COLO829 (cell line): ENCODE measurements around the gene AGBL3.
A peak's percentile ranks its signal among the peaks of the same experiment; 100 is the strongest.

ENCODE experiments used
- DNase-seq: peaks from one replicate; pipeline ENCODE4 v3.0.0; 2012; ENCODE audit warnings: low spot score

The AGBL3 gene

DNA sequence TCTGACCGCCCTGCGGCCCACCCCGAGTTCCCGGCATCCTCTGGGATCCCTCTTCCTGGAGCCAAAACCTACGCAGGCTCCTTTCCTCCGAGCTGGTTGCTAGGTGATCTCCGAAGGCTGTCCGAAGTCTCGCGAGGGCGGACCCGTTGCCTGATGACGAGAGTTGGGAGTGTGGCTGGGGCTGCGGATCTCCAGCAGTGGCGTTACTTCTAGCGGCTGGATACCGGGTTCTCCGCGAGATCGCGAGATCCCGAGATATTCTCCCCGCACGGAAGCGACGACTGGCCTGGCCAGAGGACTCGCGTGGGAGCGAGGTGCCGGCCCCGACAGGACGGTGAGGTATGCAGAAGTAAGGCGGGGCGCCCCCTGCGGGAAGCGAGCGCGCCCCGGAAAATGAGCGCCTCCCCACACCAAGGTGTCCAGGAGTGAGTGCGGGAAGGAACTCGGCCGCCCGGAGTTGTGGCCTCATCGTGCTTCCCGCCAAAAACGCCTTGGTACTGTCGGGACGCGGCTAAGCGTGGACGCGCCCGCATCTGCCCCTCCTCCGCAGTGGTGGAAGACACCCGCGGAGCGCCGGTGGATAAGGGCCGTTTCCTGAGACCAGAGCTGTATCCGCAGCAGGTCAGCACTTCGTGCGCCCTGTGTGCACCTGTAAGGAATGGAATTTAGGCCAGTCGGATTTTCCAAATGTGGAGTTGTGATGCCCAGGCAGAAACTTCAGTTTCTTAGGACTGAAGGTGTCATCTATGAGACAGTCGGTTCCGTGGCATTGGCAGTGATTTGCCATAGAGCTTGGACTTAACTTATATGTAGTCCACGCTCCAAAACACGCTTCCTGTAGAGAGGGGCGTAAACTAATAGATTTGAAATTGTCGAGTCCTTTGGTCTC lies at the start of gene AGBL3:
AGBL3 (plus strand) TSS at position 146 of the 889 bp plus-strand sequence. CDS start 1,426 bp downstream, outside the sequence.
- DNase-seq: peak; percentile 100

- peak; percentile 64 for DNase-seq
Measured at GRCh38 chr7:134936893-134937510, 49.3 kb upstream of the AGBL3 start.

- DNase-seq: no peak
Measured at GRCh38 chr7:134938141-134938540, 48.2 kb upstream of the AGBL3 start.

- DNase-seq: no peak
Measured at GRCh38 chr7:134939136-134939535, 47.2 kb upstream of the AGBL3 start.

GRCh38 chr7:134940729-134941128 lies 45.6 kb upstream of the AGBL3 start:
- DNase-seq: no peak

- DNase-seq: no peak
Measured at GRCh38 chr7:134941185-134941900, 45.0 kb upstream of the AGBL3 start.

GRCh38 chr7:134941952-134942351 lies 44.4 kb upstream of the AGBL3 start:
- no peak for DNase-seq

DNA sequence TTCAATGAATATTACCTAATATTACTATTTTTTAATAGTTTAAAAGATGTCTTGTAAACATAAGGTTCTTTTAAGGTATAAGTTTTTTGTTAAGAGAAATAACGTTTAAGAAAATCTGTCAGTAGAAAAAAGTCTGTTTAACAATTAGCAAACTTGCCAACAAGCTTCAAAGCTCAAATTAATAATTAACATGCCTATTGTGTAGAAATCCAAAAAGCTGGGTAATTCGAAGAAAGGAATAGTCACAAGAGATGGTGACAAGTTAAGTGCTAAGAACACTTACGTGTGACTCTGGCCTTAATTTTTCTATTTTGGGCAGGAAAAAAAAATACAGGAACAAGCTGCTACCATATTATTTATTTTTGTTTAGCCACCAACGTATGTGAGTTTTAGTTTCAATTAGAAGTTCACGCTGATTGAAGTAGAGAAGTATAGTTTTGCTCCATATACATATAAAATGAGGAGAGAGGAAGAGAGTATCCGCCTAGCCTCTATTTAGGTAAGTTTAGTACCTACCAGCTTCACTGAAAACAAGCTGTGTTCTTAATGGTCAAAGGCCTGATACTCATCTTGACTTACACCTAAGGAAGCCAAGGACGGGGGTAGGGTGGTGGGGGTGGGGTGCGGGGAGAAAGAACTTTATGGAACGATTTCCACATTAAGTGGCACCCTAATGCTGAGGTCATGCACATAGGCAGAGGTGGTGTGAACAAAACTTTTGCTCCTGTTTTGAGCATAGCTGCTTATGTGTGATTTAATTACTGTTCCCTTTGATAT lies 43.4 kb upstream of the AGBL3 start:
- no peak for DNase-seq

DNA sequence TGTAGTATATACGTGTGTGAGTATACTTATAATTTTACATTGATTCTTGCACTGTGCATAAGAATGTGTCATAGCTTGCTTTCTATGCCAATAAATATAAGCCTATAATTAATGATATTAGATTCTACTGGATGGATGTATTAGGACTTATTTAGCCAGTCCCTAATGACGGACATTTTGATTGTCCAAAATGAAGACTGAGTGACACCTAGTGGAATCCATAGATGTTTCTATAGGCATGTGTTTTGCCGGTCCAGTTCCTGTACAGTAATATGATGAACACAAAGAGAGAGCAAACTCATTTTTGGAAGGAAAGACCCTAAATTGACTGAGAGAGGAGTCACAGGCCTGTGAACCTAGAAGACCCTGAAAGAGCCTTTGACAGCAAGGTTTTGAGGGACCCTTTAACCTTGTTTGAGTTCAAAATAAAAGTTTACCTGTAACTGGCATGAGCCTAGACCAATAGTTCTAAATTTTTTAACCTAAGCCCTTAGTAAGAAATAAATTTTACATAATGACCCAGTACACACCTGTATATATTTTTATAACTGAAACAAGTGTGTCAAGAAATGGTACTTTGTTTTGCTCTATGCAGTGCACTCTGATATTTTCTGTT lies 42.4 kb upstream of the AGBL3 start:
- peak; percentile 79 for DNase-seq

DNA sequence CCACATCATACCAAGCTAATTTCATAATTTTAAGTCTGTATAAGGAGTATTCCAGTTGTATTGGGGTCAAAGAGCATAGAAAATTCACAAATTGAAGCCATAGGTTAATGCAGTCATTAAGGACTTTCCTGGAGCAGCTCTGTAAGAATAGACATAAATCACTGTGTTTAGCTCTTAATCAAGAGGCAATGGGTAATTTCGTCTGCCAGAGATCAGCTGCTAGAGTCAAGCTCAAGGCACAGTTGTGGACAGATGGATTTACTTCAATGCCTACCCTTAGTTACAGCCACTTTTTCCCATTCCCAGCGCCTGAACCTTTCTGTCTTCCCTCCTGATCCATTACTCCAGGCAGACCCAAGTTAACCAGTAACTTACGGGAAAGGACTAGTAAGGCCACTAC lies 40.6 kb upstream of the AGBL3 start:
- DNase-seq: no peak

- DNase-seq: peak; percentile 62
Measured at GRCh38 chr7:134946260-134946659, 40.0 kb upstream of the AGBL3 start.

GRCh38 chr7:134947329-134947728 lies 39.0 kb upstream of the AGBL3 start:
- no peak for DNase-seq

DNA sequence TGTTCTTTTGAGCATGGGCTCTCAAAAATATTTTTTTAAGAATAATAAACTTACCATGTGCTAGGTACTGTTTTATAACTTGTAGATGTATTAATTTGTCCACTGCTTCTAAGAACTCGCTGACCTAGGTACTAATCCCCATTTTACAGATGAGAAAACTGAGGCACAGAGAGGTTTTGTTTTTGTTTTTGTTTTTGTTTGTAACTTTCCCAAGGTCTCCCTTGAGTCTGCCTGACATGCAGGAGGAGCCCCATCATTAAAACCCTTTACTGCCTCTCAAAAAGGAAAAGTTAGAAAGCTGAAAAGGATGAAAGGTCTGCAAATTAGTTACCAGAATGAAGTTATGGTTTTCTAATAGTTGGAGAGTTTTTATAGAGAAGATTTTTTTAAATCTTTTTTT lies 38.5 kb upstream of the AGBL3 start:
- no peak for DNase-seq

DNA sequence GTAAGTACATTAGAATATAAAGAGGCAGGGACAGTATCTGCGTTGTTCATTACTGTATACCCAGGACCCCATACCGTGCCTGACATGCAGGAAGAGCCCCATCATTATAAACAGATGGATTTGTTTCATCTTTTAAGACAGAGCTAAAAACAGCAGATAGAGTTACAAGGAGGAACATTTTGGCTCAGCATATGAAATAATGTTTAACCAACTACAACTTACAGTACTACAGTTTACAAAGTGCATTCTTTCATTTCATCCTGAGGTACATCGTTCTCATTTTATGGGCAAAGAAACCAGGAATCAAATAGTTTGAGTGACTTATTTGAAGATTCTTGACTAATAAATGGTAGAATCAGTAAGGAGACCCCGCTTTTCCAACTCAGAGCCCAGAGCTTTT lies 38.1 kb upstream of the AGBL3 start:
- no peak for DNase-seq

- no peak for DNase-seq
Measured at GRCh38 chr7:134948736-134949135, 37.6 kb upstream of the AGBL3 start.

GRCh38 chr7:134949171-134949570 lies 37.1 kb upstream of the AGBL3 start:
- no peak for DNase-seq

DNA sequence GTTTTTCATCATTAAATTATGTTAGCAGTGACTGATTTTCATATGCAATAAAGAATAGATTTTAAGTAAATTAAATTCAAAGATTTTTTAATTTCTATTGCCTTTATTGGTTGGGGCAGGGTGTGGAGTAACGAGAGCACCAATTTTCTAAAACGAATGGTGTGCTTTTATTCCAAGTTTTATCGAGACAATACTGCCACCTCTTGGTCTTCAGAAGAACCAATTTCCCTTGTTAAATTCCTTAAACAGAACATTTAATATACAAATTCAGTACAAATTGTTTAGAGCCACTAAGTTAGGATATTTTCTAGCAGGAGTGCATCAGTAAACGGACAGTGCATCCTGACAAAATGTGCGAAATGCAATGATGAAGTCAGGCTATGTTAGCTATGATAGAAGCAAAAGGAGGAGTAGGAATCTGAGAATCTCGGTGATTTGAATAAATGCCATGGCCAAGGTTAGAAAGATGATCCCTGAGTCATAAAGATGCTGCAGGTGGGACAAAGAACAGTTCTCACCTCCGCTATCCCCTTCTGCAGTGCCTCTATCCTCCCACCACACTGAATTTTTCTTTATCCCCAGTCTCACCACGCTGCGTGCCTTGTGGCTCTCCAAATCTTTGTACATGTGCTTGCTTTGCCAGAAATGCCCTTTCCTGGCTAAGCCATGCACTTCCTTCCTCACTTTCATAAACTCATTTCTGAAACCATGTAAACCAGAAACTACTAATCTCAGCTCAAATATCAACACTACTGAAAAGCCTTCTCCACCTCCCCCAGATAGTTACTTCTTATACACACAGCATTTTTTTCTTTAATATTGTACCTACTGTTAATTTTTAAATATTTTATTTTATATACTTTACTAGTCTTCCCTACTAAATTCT lies 31.9 kb upstream of the AGBL3 start:
- peak; percentile 66 for DNase-seq

- DNase-seq: no peak
Measured at GRCh38 chr7:134957005-134957404, 29.3 kb upstream of the AGBL3 start.

- no peak for DNase-seq
Measured at GRCh38 chr7:134959810-134960209, 26.5 kb upstream of the AGBL3 start.

DNA sequence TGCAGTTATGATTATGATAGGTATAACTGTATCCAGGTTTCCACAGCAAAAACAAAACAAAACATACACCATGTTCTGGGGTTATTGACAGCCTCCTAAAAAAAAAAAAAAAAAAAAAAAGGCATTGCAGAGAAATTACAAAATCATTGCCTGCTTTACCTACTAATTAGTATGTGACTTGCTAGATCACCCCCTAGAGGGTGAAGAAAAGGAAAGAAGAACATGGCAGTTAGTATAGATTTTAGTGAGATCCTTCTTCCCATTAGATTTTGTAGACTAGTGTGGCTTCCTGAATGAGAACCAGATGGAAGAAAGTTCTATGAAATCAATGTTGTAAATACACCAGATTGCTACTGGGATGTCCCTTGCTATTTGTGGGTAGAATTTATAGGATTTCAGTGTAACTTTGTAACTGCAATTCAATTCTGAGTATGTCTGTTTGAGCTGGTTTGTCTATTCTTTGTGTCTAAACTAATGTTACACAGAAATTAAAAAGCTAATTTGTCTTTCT lies 24.0 kb upstream of the AGBL3 start:
- DNase-seq: no peak
